Central memory CD4-positive, alpha-beta T cell (primary cell): ENCODE results near the gene GAB2.
"Not testable (repeated sequence)": the region's sequence is repeated elsewhere in the genome, so short reads cannot be mapped to it uniquely, and the experiment has no call there.

Source experiments
- DNase-seq: peaks from one replicate; pipeline ENCODE4 v3.0.0; 2022

The GAB2 gene

GRCh38 chr11:78310500-78310909 lies 107.1 kb downstream of the GAB2 start:
- no peak for DNase-seq

DNA sequence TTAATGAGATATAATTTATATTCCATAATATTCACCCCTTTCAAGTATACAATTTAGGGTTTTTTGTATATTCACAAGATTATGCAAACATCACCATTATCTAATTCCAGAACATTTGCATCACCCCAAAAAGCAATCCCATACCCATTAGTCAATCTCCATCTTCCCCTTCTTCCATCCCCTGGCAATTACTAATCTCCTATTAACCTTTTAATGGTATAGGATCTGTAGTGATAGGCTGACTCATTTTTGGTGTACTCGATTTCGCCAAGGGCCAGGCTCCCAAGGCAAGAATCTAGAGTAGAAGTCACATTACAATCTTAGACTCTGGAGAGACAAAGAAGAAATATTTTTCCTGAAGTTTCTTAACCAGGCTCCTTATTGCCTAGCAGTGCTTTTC lies 113.4 kb downstream of the GAB2 start:
- DNase-seq: no peak

- no peak for DNase-seq
Observed at GRCh38 chr11:78300108-78300839, 117.3 kb downstream of the GAB2 start.

DNA sequence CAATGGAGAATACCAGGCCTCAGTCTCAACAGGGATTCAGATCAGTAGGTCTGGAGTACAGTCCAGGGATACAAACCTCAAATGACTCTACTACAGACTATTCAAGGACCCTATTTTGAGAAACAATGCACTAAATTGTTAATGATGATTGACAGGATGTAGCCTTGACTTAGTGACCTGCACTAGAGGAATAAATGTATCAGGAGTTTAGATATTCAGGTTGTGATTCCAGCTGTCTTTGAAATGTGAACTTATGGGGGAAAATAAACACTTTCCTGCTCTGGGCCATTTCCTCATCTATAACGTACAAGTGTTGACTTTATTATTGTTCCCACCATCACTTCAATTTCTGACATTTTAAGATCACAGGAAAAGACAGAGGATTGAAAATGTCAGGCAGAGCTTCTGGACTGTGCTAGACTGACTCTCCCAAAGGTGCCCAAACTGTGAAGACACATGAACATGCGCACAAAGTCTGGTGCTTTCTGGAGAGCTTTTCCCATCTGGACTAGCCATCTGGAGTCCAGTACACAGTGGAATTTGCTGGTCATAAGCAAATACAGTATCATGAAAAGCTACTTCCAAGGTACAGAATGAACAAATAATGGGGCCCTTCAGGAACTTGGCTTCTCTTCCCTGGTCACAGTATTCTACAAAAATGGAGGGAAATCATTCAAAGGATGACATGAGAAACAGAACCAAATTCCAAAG lies 118.5 kb downstream of the GAB2 start:
- no peak for DNase-seq

DNA sequence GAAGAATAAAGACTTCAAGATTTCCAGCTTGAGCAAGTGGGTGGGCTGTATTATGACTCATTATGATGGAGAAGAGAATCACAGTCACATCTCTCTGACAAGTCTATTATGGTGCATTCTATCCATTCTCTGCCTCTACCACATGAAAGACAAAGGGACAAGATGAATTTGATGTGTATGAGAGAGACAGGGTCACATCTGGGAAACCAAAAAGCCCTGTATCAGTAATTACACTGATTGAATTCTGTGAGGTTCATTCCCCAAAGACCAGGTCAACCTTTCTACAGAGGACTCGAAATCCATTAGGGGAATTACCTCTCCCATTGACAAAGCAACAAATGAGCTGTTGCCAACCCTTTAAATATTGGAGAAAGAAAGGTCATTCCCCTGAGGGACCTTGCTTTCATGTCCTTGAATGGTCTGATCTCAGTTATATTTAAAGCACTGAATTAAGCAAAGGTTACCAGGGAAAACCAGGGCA lies 119.3 kb downstream of the GAB2 start:
- no peak for DNase-seq

DNA sequence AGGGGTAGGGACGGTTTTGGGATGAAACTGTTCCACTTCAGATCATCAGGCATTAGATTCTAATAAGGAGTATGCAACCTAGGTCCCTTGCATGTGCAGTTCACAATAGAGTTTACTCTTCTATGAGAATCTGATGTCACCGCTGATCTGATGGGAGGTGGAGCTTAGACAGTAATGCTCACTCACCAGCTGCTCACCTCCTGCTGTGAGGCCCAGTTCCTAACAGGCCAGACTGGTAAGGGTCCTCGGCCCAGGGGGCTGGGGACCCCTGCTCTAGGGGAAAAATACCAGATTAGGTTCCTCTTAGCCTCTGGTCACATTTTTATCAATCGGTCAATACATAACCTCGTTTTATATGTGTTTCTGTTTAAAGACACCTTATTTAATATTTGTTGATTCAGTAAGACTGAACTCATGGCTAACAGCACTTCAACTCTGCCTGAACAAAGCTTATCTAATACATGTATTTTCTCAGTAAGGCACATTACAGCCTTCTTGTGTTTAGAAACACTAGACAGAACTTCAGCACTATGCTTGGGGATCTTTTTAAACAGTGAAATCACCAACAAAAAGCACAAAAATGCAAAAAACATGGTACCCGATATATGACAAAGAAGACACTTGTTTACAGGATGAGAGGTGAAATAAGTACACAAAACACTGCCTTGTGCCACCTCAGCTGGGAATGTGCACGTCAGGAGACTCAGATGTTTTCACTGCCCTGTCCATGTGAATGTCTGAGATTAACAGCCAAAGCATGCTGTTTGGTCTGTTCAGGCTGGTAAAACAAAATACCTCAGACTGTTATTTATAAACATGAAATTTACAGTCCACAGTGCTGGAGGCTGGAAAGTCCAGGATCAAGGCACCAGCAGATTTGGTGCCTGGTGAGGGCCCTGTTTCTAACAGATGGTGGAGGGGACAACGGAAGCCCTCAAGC lies 121.4 kb downstream of the GAB2 start:
- no peak for DNase-seq

GRCh38 chr11:78295347-78295746 lies 122.3 kb downstream of the GAB2 start:
- DNase-seq: no peak

GRCh38 chr11:78294100-78294499 lies 123.5 kb downstream of the GAB2 start:
- not testable (repeated sequence) for DNase-seq

GRCh38 chr11:78293536-78293935 lies 124.1 kb downstream of the GAB2 start:
- DNase-seq: no peak

- DNase-seq: peak; percentile 4
Observed at GRCh38 chr11:78292109-78292803, 125.4 kb downstream of the GAB2 start.

DNA sequence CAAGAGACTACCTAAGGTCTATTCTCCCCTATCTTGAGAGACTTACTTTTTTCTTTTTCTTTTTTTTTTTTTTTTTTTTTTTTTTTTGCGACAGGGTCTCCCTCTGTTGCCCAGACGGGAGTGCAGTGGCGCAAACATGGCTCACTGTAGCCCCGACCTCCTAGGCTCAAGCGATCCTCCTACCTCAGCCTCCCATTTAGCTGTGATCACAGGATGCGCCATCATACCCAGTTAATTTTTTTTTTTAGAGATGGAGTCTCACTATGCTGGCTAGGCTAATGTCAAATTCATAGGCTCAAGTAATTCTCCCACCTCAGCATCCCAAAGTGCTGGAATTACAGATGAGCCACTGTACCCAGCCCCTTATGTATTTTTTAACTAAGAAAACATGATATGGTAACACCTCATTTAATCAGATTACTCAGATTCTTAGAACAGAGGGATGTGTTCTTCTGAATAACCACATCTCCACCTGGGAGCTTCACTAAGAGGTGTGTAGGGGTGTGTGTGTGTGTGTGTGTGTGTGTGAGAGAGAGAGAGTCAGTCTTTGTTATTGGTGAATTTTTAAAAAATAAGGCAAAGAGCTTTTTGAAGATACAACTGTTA lies 126.0 kb downstream of the GAB2 start:
- no peak for DNase-seq

DNA sequence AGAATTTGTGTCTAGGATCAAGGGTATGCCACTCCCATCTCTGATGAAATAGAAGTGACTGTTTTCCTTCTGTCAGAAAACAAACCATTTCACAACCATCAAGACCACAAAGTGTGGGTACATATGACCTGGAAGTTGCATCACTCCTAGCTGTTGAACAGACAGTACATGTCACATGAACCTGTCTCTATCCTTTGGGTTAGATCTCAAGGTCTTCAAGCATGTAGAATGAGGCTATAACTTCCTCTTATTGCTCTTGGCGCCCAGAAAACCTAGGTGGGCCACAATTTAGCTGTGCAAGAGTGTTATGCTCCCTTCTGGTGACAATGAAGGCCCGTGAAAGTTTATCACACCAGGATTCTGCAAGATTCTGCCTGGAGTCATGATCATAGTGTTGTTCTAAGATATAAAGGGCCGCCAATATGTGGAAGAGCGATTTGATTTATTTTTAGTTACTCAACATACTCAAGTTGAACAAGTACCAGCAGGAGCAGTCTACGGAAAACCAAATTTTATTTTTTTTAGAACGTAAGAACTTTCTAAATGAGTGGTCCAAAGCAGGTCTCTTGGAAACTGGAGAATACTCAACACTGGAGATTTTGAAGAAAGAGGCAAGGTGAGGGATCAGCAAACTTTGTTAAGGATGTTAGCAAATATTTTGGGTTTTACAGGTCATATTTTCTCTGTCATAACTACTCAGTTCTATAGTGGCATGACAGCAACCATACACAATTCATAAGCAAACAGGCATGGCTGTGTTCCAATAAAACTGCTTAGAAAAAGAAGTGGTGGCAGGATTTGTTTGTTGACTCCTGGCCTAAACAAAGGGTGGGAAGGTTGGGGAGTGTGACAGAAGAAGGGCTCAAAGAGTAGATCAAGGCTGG lies 127.1 kb downstream of the GAB2 start:
- DNase-seq: no peak

DNA sequence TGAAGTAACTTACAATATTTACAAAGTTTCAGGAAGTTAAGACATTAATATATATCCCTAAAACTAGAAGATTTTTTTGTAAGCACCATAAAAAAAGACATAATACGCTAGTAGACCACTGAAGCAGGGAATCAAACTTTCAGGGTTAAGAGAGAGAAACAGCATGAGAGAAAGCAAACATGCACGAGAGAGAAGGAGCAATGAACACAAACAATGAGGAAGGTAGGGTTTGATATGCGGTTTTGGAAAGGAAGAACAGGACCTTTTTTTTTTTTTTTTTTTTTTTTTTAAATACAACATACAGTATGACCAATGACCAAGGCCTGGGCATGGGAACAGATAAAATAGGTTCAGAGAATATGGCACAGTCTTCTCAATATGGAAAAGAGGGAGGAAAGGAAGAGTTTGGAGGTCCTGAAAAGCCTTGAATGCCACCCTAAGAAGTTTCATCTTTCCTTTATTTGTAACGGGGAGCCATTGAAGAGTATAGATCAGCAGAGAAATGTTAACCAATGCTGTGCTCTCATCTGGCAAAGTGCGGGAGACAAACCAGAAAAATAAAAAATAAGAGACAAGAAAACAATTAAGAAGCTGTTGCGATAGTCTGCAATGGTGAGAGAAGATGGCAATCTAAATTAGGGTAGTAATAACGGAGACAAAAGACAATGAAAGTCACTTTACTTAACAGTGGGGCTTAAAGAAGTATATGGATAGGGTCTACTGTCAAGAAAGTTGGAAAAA lies 127.9 kb downstream of the GAB2 start:
- no peak for DNase-seq

- DNase-seq: no peak
Observed at GRCh38 chr11:78284260-78284659, 133.4 kb downstream of the GAB2 start.

- no peak for DNase-seq
Observed at GRCh38 chr11:78282821-78283220, 134.8 kb downstream of the GAB2 start.

GRCh38 chr11:78281511-78281910 lies 136.1 kb downstream of the GAB2 start:
- DNase-seq: no peak

- no peak for DNase-seq
Observed at GRCh38 chr11:78277314-78277994, 140.2 kb downstream of the GAB2 start.

- DNase-seq: no peak
Observed at GRCh38 chr11:78276311-78276710, 141.3 kb downstream of the GAB2 start.

- DNase-seq: no peak
Observed at GRCh38 chr11:78274739-78275138, 142.9 kb downstream of the GAB2 start.
